Kidney glomerular epithelial cell (primary cell): ENCODE results near the gene EFEMP2.
"Not testable (repeated sequence)": the region's sequence is repeated elsewhere in the genome, so short reads cannot be mapped to it uniquely, and the experiment has no call there.

Experiments used
- DNase-seq: peaks from one replicate; lab custom pipeline; 2025; lab: John Stamatoyannopoulos, UW

EFEMP2 gene

DNA sequence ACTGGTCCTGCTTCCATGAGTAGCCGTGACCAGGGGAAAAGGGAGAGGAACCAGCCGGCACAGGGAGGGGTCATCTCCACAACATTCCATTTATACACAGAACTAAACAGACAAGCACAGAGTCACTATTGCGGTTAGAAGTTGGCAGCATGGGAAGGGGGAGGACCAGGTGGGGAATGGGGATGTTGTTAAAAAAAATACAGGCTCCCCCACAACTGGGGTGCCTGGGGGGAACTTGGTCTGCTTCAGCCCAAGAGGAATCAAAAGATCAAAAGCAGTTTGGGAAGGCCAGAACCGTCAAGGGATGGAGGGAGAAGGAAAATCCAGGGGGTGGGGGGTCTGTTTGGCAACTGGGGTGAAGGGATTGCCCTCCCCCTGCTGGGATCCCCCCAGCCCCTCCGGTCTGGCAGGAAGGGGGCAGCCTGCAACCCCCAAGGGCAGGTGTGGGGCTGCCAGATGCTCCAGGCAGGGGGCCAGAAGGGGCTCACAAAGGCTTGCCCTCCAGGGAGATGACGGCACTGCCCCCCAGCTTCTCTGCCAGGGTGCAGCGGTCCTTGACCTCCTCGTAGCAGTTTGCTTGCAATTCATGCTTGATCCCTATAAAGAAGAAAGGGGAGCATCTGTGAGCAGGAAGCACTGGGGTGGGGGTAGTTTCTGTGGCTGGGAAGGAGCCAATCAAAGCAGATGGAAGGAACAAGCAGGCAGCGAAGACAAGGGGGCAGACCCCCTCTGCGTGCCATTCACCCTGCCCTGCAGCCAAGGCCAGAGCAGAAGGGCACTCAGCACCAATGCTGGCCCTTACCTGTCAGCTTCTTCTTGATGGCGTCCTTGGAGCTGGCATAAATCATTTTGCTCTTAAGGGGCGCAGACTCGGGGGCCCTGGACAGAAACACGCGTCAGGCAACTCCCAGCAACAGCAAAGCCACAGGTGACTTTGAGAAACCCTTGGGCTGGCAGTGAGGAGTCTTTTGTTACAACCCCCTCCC lies 17.5 kb downstream of the EFEMP2 start:
- DNase-seq, result no peak

DNA sequence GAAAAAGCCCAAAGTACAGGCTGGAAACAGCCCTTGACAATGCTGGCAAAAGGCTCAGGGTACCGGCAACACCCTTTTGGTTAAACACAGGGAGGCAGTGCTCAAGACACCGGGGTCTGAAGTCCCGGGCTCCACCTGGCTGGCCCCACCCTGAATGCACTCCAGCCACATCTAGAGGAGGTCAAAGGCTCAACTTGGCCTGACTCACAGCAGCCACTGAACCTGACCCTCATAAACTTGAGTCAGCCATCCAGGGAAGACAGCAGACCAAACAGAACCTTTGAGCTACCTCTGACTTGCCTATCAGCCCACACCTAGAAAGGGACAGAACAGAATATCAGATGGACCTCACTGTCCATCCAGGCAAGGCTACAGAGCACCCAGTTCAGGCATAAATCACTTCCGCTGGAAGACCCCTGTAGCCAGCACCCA lies 18.4 kb downstream of the EFEMP2 start:
- no peak for DNase-seq

GRCh38 chr11:65853246-65853979 lies 19.2 kb downstream of the EFEMP2 start:
- no peak for DNase-seq

GRCh38 chr11:65852508-65853245 lies 19.9 kb downstream of the EFEMP2 start:
- no peak for DNase-seq

GRCh38 chr11:65851811-65852507 lies 20.6 kb downstream of the EFEMP2 start:
- DNase-seq, result no peak

DNA sequence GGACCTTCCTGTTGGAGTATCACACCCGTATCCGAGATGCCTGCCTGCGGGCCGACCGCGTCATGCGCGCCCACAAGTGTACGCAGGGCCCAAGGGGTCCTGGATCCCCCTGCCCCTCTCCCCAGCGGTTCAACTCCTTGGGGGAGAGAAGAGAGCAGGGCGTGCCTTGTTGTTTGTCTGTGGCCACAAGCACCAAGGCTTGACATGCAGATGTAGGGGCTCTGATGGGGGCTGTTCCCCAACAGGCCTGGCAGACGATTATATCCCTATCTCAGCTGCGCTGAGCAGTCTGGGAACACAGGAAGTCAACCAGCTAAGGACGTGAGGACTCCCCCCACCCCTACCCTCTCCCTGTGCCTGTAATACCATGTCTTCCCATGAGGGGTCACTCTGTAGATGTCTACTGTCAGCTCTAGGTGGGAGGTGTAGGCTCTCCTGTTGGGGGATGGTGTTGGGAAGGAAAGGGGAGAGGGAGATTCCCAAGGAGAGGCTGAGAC lies 21.5 kb downstream of the EFEMP2 start:
- DNase-seq, result no peak

DNA sequence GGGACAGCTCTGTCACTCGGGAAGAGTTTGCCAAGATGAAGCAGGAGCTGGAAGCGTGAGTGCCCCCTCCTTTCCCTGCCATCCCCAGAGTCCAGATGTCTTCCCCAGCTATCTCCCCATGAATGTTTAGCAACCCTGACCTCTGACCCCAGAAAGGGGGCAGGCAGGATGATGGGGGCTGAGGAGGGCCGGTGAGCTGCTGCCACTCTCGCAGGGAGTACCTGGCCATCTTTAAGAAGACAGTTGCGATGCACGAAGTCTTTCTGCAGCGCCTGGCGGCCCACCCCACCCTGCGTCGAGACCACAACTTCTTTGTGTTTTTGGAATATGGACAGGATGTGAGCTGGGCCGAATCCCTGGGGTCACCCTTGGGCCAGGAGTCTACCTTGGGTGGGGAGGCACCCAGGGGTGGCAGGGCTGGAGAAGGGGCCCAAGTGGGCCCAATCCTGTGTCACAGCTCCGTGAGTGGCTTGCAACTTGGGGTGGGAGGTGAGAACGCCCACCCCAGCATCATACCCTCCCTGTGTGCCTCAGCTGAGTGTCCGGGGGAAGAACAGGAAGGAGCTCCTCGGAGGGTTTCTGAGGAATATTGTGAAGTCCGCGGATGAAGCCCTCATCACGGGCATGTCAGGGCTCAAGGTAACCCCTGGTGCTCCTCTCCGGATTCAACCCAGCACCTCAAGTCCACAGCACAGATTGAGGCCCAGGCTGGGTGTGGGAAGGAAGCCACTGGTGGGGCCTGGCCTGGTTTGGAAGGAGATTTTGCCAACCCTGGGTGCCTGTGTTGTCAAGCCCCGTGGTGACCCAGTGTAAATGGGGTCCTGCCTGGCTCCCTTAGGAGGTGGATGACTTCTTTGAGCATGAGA lies 22.1 kb downstream of the EFEMP2 start:
- DNase-seq, result no peak

DNA sequence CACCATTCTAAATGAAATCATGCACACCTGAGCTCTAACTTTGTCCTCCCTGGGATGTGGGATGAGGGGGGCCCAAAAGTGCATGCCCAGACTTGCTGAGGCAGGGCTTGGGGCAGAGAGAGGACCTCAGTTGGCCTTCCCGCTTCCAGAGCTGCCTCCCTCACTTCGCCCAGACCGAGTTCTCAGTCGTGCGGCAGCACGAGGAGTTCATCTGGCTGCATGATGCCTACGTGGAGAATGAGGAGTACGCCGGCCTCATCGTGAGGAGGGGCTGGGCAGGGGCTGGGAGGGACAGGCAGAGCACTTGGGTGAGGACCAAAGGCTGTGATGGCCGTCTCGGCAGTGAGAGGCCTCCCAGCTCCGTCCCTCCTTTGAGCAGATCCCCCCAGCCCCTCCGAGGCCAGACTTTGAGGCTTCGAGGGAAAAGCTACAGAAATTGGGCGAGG lies 22.8 kb downstream of the EFEMP2 start:
- no peak for DNase-seq

DNA sequence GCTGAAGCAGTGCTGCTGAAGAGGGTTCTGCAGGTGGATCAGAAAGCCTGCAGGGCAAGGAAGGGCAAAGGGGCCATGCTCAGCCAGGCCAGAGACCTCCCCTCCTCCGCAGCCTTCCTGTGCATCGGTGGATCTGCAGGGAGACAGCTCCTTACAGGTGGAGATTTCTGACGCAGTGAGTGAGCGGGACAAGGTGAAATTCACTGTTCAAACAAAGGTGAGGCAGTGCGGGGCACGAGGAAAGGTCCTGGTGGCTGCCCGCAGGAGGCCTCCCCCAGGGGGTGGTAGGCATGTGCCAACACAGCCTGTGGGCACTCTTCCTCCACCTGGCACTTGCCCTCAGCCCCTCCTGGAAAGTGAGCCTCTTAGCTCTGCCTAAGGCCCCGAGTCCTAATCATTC lies 23.2 kb downstream of the EFEMP2 start:
- no peak for DNase-seq

DNA sequence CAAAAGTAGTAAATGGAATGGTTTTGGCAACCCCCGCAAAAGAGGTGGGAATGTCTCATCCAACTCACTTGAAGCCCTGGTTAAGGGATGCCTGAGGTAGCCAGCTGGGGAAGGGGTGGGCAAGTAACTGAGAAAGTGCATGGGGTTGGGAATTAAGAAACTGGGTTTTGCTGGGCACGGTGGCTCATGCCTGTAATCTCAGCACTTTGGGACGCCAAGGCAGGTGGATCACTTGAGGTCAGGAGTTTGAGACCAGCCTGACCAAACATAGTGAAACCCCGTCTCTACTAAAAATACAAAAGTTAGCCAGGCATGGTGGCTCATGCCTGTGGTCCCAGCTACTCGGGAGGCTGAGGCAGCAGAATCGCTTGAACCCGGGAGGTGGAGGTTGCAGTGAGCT lies 23.9 kb downstream of the EFEMP2 start:
- not testable (repeated sequence) for DNase-seq

GRCh38 chr11:65847746-65848145 lies 24.9 kb downstream of the EFEMP2 start:
- DNase-seq, result no peak

DNA sequence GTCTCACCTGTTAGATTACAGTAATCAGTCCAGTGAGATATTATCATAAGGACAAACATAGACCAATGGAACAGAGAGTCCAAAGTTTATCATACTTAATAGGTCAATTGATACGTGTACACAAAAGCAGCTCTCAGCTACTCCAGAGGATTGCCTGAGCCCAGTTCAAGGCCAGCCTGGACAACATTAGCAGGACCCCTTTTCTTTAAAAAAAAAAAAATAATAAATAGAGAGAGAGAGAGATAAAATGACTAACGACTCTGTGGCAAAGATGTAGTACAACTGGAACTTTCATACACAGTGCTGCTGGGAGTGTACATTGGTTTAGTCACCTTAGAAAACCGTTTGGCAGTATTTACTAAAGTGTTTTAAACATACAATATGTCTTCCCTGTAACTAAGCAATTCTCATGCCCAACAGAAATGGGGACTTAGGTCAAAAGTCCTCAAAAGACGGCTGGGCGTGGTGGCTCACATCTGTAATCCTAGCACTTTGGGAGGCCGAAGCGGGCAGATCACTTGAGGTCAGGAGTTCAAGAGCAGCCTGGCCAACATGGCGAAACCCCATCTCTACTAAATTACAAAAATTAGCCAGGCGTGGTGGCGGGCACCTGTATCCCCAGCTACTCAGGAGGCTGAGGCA lies 28.2 kb downstream of the EFEMP2 start:
- no peak for DNase-seq

GRCh38 chr11:65843811-65844210 lies 28.8 kb downstream of the EFEMP2 start:
- no peak for DNase-seq

DNA sequence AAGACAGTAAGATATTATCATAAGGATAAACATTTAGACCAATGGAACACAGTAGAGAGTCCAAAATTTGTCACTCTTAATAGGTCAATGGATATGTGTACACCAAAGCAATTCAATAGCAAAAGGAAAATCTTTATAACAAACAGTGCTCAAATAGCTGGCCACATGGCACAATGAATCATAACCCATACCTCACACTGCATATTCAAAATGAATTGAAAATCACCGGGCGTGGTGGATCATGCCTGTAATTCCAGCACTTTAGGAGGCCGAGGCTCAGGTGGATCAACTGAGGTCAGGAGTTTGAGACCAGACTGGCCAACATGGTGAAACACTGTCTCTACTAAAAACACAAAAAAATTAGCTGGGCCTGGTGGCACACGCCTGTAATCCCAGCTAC lies 30.5 kb downstream of the EFEMP2 start:
- no peak for DNase-seq

GRCh38 chr11:65834202-65834601 lies 38.4 kb downstream of the EFEMP2 start:
- DNase-seq, result no peak

- DNase-seq, result peak; percentile 79
Observed at GRCh38 chr11:65833297-65834030, 39.1 kb downstream of the EFEMP2 start, which contains the start of gene SNX32. Gene SNX32 (plus strand): TSS chr11:65833963. CDS start chr11:65834066, 103 bp downstream.

DNA sequence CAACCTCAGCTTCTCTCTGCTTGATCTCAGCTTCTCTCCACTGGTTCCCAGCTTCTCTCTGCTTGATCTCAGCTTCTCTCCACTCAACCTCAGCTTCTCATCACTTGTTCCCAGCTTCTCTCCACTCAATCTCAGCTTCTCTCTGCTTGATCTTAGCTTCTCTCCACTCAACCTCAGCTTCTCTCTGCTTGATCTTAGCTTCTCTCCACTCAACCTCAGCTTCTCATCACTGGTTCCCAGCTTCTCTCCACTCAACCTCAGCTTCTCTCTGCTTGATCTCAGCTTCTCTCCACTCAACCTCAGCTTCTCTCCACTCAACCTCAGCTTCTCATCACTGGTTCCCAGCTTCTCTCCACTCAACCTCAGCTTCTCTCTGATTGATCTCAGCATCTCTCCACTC lies 40.4 kb downstream of the EFEMP2 start:
- DNase-seq, result not testable (repeated sequence)

DNA sequence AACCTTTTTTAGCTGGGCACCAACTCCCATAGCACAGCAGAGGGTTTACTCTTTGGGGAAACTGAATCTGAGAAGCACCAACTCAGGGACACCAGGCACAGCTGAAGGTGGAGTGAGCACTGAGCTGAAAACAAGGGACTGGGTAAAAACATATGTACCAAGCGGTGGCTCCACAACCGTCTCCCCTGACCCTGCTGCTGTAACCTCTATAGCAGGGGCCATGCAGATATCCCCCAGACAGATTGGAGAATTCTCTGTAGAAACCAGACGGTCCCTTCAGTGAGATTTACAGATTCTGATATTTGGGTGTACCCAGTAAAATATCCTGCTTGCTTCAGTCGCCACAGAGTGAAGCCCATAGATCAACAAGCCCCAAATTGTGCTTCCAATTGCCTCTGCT lies 43.1 kb downstream of the EFEMP2 start:
- DNase-seq, result no peak
